NCI-H1092 treated with DMSO at 0.1 percent for 48 hours (cell line): ENCODE results near the gene ATXN7L3.

Experiments
- DNase-seq: peaks from one replicate; lab custom pipeline; 2025; lab: John Stamatoyannopoulos, UW

ATXN7L3 gene

DNA sequence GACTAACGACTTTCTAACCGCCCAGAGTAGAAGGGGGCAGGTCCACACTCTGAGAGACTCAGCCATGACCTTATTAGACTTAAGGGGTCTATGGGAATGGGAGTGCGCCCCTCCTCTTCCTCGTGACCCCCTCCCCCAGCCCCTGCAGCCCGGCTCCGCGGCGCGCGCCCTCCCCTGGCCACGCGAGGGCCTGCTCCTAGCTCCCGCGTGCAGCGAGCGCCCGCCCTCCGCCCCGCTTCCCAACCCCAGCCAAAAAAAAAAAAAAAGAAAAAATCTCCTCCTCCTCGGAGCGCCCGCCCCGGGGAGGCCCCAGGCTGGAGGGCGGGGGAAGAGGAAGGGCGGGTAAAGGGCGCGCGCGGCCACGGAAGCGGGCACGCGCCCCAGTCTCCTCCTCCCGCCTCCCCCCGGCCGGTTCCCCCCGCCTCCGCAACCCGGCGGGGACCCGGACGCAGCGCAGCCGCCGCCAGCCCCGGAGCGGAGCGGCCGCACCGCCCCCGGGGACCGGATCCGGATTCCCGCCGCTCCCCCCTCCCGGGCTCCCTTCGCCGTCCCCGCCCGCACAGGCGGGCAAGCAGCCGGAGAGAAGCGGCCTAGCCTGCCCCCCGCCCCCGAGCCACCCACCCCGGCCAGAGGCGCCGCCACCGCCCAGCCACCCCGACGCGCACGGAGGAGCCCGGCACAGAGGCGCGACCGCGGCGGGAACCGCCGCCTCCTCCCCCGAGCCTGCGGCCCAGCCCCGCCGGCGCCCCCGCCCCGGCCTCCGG, 18.8 kb upstream of the ATXN7L3 start:
- peak; percentile 92 for DNase-seq

DNA sequence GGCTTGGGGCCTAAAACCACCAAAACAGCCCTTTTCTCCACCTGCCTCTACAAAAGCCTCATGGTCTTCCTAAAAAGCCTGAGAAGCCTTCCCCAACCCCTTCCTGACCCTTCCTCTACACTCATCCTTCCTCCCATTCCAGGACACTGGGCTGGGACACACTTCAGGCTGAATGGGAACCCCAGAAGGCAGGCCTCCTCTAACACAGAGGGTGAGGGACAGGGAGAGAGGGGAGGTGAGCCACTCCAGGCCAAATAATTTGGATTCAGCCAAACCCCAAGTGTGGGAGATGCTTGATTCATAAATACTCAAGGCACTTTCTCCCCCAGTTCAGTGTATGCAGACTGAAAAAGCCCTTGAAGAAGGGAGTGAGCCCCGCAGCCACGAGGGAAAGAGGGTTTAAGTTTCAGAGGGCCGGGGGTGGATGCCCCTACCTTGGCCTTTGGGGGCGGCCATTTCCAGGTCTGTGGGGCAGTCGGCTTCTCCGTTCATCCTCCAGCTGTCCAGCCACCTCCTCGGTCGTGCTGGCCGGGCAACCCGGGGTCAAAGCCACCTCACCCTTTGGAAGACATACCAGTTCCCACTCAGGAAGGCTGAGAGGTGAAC, 18.2 kb upstream of the ATXN7L3 start:
- DNase-seq: no peak

DNA sequence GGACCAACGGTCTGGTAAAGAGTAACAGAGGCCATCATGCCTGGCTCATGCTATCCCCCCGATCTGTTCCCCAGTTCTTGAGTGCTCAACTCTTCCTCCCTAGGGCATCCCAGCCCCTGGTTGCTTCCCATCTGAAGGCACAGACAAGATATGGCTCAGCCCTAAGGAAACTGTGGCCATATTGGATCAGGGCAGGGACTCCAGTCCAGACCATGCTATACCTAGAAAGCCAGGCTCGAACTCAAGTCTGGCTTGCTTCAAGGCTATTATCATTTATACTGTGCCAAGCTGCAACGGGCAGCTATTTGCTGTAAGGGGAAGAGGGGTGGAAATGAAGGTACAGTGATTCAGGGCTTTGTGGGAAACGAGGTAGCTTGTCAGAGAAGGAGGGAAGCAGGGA, 17.0 kb upstream of the ATXN7L3 start:
- no peak for DNase-seq

GRCh38 chr17:44216173-44216572, 16.5 kb upstream of the ATXN7L3 start:
- DNase-seq: no peak

DNA sequence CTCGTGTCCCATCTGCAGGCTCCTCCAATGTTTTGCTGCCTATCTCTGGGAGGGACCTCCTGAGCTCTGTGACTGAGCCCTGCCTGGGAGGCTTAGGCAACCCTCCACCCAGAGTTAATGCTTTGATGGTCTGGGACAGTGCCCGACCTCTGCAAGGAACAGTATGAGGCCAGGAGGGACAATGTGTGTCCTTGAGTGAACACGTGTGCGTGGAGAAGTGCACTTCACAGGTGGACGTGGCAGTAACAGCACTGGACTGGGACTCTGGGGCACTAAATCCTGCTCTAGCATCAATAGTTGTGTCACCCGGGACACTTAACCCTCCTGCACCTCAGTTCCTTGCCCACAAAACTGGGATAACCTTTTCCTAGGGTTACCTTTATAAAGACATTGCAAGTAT, 15.2 kb upstream of the ATXN7L3 start:
- DNase-seq: no peak

- no peak for DNase-seq
Measured at GRCh38 chr17:44214230-44214494, 14.5 kb upstream of the ATXN7L3 start.

DNA sequence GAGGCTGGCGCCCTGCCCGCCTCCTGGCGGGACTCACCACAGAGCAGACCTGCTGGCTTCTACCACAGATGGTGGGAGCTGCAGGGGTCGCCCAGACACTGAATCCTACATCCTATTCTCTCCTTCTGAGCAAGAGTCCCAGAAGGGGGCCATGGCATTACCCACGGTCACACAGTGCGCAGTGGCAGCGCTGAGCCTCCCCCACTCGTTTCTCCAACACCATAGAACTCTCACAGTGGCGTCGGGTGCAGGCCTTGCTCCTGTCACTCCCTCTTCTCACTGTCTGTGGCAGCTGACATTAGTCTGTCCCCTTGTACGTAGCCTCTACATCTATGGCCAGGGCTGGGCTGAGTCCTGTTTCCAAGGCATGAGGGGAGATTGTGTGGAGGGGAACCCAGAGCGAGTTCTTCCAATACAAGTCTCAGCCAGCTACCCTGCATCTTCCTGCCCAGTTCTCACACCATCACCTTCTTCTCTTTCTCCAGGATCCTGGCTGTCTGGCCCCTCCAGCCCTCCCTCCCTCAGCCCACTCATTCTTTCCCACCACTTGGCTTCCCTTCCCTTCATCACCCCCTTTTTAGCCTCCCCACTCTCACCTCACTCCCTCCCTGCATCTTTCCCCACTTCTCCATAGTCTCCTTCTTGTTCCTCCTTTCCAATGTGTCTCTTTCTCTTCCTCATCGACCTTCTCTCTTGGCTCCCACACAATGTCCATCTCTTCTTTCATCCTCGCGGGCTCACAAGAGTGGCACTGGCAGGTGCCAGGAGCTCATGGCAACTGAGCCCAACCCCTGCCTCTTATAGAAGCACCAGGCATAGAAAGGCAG, 13.9 kb upstream of the ATXN7L3 start:
- DNase-seq: no peak

- no peak for DNase-seq
Measured at GRCh38 chr17:44212507-44213402, 13.1 kb upstream of the ATXN7L3 start.

DNA sequence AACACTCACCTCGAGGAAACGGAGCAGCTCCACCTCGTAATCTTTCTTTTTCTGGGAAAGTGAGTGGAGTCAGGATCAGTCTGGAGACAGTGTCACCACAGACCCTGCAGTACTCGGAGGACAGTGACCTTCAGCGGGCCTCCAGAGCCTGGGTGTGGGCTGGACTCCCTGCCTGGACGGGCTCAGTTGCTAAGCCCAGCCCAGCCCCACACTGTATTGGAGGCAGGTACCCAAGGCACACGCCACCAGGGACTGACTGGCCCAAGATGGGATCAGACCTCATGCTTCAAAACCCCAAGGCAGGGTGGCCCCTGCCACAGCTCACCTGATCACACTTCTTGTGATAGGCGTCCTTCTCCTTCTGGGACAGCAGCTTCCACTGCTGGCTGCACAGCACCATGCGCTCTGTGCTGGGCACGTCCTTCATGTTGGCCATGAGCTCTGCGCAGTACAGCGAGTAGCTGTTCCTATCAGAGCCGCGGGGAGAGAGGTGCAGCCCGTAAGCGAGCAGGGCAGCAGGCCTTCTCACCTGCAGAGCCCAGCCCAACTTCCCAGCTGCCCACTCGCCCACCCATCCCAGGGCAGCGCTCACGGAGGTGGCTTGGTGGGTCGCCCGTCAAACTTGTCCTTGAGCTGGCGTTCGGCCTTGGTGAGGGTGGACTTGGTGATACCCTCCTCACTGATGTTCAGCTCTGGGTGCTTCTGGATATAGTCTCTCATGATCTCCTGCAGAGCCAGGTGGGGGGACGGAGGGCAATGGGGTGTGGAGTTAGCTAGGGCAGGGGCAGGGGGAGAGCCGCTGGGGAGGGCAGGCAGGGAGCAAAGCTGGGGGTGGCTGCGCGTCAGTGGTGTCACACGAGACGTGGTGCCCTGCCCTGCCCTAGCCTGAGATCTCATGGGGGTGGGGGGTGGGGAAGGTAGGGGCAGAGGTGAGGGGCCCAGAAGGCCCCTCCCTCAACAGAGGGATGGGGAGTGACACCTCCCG, 11.9 kb upstream of the ATXN7L3 start:
- no peak for DNase-seq

DNA sequence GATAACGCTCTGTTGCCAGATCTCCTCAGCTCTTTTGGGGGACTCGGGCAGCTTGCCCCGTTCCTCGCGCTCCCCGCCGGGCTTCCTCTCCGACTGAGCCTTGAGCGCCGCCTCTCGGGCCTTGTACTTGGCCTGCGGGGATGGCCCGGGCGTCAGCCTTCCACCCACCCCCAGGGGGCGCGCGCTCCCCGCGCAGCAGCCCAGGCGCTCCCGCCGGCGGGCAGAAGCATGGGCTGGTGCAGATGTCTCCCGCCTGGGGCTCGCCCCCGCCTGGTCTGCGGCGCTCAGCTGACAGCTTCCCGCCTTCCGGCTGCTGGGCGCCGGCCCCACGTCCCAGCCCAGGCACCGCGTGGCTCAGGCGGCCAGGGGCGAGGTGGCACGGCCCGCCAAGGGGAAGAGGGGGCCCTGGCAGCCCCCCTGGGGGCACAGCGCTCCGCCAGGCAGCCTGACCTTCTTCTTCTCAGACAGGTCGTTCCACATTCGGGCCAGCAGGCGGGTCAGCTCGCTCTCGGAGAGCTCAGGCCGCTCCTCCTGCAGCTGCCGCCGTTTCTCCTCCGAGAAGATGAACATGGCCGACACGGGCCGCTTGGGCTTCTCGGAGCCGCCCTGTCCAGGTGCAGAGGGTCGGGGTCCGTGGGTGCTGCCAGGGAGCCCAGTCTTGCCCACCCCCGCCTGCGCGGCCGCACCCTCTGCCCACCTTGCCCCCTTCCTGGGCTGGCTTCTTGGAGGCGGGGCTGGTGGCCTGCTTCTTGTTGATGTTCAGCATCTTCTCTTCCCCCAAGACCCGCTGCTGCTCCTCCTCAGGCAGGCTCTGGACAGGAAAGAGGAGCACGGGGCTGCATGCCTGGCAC, 10.9 kb upstream of the ATXN7L3 start:
- DNase-seq: peak; percentile 58

DNA sequence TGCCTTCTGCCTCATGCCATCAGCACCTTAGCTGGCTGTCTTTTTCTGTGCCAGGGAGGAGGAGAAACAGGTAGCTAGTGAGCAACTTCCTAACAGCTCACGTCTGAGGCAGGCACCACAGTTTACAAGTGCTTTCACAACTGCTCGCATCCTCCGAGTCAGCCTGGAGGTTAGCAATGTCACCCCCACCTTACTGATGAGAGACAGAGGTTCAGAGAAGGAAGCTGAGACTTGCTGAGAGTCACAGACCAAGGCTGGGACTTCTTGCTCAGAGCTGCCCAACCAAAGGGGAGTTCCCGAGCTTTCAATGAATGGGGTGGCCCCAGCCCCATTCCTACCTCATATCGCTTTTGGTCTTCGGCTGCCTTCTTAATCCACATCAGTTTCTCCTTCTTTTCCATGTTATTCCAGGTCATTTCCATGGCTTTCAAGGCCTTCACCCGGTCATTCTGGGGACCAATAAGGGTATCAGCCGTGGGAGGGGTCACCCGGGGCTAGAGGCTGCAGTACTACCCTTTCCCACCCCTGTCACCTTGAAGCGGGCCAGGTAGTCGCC, 10.2 kb upstream of the ATXN7L3 start:
- DNase-seq: no peak

DNA sequence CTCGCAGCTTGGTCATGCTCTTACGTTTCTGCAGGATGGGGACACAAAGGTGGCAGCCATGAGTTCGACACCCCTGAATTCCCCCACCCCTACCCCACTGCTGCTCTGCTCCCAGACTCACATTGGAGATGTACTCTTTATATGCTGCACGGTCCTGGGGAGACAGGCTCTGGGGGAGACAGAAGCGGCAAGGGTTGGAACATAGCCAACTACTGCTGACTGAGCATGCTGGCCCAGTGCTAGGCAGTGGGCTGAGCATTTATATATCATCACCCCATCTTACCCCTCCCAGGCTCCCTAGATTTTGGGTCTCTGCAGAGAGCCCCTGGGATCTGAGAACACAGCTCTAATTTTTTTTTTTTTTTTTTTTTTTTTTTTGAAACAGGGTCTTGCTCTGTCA, 8.1 kb upstream of the ATXN7L3 start:
- no peak for DNase-seq

GRCh38 chr17:44207319-44207718, 7.6 kb upstream of the ATXN7L3 start:
- DNase-seq: no peak

GRCh38 chr17:44206825-44207155, 7.1 kb upstream of the ATXN7L3 start:
- no peak for DNase-seq

DNA sequence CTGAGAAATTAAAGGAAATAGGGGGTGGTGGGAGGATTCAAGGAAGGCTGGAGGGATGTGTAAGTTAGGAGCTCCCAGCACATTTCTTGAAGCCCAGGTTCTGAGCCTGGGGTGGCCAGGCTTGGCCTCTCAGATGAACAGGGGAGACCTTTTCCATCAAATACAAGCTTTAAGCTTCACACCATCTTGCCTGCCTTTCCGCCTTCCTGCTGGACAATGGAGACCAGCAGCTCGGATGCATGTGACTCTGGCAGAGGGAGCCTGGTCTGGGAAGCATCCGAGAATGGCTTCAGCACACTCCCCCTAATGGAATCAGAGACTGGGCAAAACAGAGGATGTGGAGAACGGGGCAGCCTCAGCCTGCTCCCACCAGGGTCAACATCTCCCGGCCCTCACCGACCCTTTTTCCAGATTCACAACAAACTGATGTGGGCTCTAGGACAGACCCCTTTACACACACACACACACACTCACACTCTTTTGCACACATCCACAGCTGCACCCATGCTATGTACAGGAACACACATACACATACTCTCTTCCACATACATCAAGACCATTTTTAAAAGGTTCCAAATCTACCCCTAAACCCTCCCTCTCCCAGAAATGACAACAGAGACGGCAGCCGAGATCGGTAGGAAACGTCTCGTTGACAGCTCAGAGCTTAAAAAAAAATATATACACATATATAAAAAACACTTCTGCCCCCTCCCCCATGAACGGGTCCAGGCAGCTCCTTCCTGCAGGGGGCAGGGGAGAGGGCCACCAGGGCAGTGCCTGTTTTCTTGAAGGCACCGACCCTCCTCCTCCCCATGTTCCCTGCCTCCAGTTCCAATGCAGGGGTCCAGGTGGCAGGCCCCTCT, 6.5 kb upstream of the ATXN7L3 start:
- DNase-seq: no peak

GRCh38 chr17:44204441-44204882, 4.8 kb upstream of the ATXN7L3 start:
- DNase-seq: no peak

DNA sequence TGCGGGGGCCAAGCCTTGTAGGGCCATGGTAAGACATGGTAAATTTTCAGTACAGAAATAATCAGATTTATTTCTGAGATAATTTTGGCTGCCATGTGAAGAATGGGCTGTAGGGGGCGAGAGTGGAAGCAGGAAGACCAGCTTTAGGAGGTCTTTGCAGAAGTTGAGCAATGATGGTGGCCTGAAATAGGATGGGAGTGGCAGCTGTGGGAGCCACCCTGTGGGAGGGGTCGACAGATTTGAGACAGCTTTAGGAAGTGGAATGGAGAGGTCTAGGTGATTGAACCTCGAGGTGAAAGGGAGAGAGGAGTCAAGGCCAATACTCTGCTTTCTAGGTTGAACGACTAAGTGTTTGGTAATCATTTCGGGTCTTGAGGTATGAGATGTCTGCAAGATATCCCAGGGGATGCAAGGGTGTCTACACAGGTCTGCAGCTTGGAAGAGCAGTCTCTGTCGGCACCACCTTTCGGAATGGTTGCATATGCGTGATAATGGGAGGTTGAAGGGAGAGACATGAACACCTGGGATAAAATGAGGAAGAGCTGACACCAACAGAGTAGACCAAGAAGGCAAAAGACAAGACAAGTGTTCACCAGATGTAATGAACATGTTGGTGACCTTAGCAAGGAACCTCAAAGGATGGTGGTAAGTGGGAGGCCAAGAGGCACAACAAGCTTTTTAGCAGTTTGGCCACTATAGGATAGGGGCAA, 4.2 kb upstream of the ATXN7L3 start:
- DNase-seq: peak; percentile 10

DNA sequence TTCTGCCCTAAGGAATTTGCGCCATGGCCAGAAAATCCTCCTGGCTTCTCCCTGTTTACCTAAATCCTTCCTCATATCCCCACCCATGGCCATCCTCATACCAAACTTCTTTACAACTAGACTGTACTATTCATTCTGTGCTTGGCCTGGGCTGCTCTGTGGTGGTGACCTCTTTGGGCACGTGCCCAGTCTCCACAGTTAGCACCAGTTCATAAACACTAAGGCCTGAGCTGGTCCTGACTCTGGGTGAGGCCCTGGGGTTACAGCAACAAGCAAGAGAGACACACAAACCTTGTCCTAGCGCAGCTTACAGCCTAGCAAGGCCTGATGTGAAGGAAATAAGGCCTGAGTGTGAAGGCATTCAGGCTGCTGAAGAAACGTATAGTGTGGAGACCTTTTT, 3.1 kb upstream of the ATXN7L3 start:
- DNase-seq: no peak
